ENCODE results near the gene PPP2R3C.

The PPP2R3C gene

DNA sequence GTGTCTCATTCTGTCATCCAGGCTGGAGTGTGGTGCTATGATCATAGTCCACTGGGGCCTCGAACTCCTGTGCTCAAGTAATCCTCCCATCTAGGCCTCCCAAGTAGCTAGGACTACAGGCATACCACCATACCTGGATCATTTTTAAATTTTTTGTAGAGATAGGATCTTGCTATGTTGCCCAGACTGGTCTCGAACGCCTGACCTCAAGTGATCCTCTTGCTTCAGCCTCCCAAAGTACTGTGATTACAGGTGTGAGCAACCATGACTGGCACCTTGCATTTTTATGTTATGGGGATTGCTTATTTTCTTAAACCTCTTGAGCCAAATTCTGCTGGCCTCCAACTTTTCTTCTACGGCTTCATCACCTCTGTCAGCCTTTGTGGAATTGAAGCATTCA, 27.4 kb upstream of the PPP2R3C start:
- no peaks in the 10 kb centered on the region for H3K4me1 ChIP-seq (ENCODE audit: insufficient read depth, low read length)

DNA sequence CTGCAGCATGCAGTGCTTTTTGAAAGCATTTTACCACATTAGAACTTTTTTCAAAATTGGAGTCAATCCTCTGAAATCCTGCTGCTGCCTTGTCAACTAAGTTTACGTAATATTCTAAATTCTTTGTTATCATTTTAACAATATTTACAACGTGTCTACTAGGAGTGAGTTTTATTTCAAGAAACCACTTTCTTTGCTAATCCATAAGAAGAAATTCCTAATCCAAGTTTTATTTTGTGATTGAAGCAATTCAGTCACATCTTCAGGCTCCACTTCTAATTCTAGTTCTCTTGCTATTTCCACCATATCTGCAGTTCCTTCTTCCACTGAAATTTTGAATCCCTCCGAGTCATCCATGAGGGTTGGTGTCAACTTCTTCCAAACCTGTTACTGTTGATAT, 25.9 kb upstream of the PPP2R3C start:
- H3K27ac ChIP-seq (ENCODE audit: low read length), result no peak overlapping the region
- peaks cover 5% of the 10 kb centered on the region; the same call in 1 of the 2 replicates for H3K36me3 ChIP-seq (ENCODE audit: insufficient read depth, low read depth, low read length)
- no peak overlapping the region for H3K4me3 ChIP-seq (ENCODE audit: low read length)
- H3K9me3 ChIP-seq (ENCODE audit: insufficient read depth, low read depth, low read length), result no peaks in the 10 kb centered on the region
- H3K27me3 ChIP-seq (ENCODE audit: insufficient read depth, low read length), result no peaks in the 10 kb centered on the region
- H3K4me1 ChIP-seq (ENCODE audit: insufficient read depth, low read length), result no peaks in the 10 kb centered on the region
- H3K9ac ChIP-seq (ENCODE audit: low read depth, low read length), result no peak overlapping the region

More for the DNA sequence above, 27.4 kb upstream of the PPP2R3C start:
- no peaks in the 10 kb centered on the region for H3K27me3 ChIP-seq (ENCODE audit: insufficient read depth, low read length)
- no peak overlapping the region for H3K4me3 ChIP-seq (ENCODE audit: low read length)
- H3K36me3 ChIP-seq (ENCODE audit: insufficient read depth, low read depth, low read length), result peaks cover 1% of the 10 kb centered on the region; the same call in 1 of the 2 replicates
- H3K9ac ChIP-seq (ENCODE audit: low read depth, low read length), result no peak overlapping the region
- H3K27ac ChIP-seq (ENCODE audit: low read length), result no peak overlapping the region
- H3K9me3 ChIP-seq (ENCODE audit: insufficient read depth, low read depth, low read length), result no peaks in the 10 kb centered on the region

DNA sequence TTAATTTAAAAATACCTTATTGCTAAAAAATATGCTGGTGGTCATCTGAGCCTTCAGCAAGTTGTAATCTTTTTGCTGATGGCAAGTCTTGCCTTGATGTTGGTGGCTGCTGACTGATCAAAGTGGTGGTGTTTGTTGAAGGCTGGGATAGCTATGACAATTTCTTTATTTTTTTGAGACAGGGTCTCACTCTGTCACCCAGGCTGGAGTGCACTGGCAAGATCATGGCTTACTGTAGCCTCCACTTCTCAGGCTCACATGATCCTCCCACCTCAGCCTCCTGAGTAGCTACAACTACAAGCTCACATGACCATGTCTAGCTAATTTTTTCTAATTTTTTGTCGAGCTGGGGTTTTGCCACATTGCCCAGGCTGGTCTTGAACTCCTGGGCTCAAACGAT, 25.4 kb upstream of the PPP2R3C start:
- Histone ChIP-seq H3K27me3 (ENCODE audit: insufficient read depth, low read length) (no peaks in the 10 kb centered on the region), H3K9me3 (ENCODE audit: insufficient read depth, low read depth, low read length) (no peaks in the 10 kb centered on the region)

DNA sequence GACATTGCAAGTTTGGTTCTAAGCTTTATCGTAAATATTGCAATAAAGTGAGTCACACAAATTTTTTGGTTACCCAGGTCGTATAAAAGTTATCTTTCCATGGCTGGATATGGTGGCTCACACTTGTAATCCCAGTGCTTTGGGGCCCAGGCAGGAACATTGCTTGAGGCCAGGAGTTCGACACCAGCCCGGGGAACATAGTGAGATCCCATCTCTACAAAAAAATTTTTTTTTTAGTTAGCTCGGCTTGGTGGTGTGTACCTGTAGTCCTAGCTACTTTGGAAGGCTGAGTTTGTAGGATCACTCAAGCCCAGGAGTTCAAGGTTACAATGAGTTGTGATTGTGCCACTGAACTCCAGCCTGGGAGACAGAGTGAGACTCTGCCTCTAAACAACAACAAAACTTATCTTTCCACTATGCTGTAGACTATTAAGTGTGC, 24.9 kb upstream of the PPP2R3C start:
- Histone ChIP-seq H3K27ac (ENCODE audit: low read length) (no peak overlapping the region), H3K36me3 (ENCODE audit: insufficient read depth, low read depth, low read length) (peaks cover 5% of the 10 kb centered on the region; the same call in 1 of the 2 replicates), H3K4me3 (ENCODE audit: low read length) (no peak overlapping the region), H3K4me1 (ENCODE audit: insufficient read depth, low read length) (no peaks in the 10 kb centered on the region), H3K27me3 (ENCODE audit: insufficient read depth, low read length) (no peaks in the 10 kb centered on the region), H3K9me3 (ENCODE audit: insufficient read depth, low read depth, low read length) (no peaks in the 10 kb centered on the region), H3K9ac (ENCODE audit: low read depth, low read length) (no peak overlapping the region)

More for the DNA sequence above, 25.4 kb upstream of the PPP2R3C start:
- Histone ChIP-seq H3K27ac (ENCODE audit: low read length) (no peak overlapping the region), H3K4me3 (ENCODE audit: low read length) (no peak overlapping the region), H3K9ac (ENCODE audit: low read depth, low read length) (no peak overlapping the region), H3K36me3 (ENCODE audit: insufficient read depth, low read depth, low read length) (peaks cover 5% of the 10 kb centered on the region; the same call in 1 of the 2 replicates), H3K4me1 (ENCODE audit: insufficient read depth, low read length) (no peaks in the 10 kb centered on the region)

DNA sequence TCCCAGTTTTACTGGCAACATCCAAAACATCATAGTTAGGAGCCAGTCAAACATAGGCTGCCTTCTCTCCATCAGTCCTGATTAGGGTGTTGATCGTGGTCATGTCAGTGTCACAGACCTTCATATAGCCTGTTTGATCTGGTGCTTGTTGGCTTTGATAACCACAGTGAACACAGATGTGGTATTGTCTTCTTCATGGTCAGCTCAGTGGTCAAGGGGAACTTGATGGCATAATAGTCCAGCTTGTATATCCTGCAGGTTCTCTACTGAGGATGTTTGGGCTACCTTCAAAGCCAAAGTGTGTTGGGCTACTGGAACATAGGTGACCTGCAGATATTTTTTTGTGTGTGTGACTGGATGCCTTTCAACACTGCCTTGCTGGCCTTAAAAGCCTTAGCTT, 22.2 kb upstream of the PPP2R3C start:
- no peaks in the 10 kb centered on the region for H3K27me3 ChIP-seq (ENCODE audit: insufficient read depth, low read length)
- no peak overlapping the region for H3K27ac ChIP-seq (ENCODE audit: low read length)
- H3K9ac ChIP-seq (ENCODE audit: low read depth, low read length), result no peak overlapping the region
- H3K4me1 ChIP-seq (ENCODE audit: insufficient read depth, low read length), result no peaks in the 10 kb centered on the region
- no peaks in the 10 kb centered on the region for H3K9me3 ChIP-seq (ENCODE audit: insufficient read depth, low read depth, low read length)
- peaks cover 5% of the 10 kb centered on the region; the same call in 1 of the 2 replicates for H3K36me3 ChIP-seq (ENCODE audit: insufficient read depth, low read depth, low read length)
- H3K4me3 ChIP-seq (ENCODE audit: low read length), result no peak overlapping the region

DNA sequence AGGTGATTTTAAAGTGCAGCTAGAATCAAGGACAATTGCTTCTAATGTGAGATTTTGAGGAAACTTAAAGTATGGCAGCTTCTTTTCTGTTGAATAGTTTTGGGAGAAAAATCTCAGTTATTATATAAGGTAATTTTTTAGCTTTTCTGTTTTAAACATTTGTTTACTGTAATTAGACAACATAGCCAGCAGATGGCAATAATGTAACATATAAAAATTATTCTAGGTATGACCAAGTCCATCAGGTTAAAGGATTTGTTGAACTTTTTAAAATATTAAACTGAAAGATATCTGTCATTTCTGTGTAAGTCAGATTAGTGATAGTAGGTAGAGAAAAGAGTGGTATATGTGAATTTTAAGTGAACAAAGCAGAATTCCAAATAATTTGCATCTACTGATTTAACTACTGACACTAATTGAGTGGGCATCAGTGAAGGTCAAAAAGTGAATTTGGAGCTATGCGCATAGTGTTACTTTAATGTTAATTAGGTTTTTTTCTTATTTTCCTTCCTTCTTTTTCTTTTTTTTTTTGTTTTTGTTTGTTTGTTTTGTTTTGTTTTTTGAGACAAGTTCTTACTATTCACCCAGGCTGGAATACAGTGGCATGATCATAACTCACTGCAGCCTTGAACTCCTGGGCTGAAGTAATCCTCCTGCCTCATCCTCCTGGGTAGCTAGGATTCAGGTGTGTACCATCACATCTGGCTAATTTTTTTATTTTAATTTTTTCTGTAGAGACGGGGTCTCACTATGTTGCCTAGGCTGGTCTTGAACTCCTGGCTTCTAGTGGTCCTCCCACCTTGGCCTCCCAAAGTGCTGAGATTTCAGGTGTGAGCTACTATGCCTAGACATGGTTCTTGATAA, 19.2 kb upstream of the PPP2R3C start:
- Histone ChIP-seq H3K27ac (ENCODE audit: low read length) (no peak overlapping the region), H3K9ac (ENCODE audit: low read depth, low read length) (no peak overlapping the region), H3K36me3 (ENCODE audit: insufficient read depth, low read depth, low read length) (peaks cover 19% of the 10 kb centered on the region), H3K27me3 (ENCODE audit: insufficient read depth, low read length) (no peaks in the 10 kb centered on the region), H3K4me3 (ENCODE audit: low read length) (no peak overlapping the region), H3K4me1 (ENCODE audit: insufficient read depth, low read length) (no peaks in the 10 kb centered on the region), H3K9me3 (ENCODE audit: insufficient read depth, low read depth, low read length) (no peaks in the 10 kb centered on the region)

DNA sequence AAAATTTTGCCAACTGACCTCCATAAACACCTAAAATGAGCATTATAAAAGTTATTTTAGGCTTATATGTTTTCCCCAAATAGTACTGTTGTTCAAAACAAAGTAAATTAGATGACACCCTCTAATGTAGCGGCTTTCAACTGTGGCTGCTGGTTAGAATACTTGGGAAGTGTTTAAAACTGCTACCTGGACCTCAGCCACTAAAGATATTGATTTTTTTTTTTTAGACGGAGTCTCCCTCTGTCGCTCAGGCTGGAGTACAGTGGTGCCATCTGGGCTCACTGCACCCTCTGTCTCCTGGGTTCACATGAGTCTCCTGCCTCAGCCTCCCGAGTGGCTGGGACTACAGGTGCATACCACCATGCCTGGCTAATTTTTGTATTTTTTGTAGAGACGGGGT, 16.8 kb upstream of the PPP2R3C start:
- Histone ChIP-seq H3K9ac (ENCODE audit: low read depth, low read length) (no peak overlapping the region), H3K27ac (ENCODE audit: low read length) (no peak overlapping the region), H3K4me3 (ENCODE audit: low read length) (no peak overlapping the region), H3K36me3 (ENCODE audit: insufficient read depth, low read depth, low read length) (peaks cover 22% of the 10 kb centered on the region), H3K27me3 (ENCODE audit: insufficient read depth, low read length) (no peaks in the 10 kb centered on the region), H3K4me1 (ENCODE audit: insufficient read depth, low read length) (no peaks in the 10 kb centered on the region), H3K9me3 (ENCODE audit: insufficient read depth, low read depth, low read length) (no peaks in the 10 kb centered on the region)

DNA sequence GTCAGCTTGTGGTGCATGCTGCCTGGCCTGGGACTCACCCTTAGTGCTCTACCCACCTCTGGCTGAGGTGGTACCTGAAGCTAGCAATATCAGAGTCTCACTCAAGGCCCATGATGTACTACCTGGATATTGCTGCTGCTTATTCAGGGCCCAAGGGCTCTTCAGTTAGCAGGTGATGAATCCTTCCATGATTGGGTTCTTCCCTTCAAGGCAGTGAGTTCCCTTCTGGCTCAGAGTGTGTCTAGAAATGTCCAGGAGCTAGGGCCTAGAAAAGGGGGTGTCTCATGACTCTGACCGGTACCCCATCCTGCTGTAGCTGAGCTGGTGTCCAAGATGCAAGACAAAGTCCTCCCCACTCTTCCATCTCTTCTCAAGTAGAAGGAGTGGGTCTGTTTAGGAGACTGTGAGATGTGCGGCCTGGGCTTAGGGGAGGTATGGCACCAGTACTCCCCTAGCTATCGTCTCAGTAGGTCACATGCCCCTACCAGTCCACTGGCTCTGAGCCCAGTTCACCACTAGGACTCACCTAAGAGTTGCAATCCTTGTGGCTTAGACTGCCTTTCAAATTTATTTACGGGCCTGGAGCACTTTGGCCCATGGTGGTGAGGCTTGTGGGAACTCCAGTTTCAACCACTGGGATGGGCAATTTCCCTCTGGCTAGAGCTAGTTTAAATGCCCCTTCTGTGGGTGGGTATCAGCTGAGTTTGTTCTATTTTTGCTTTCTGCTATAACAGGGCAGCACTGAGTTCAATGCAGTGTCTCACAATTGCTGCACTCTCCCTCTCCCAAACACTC, 12.7 kb upstream of the PPP2R3C start:
- no peaks in the 10 kb centered on the region for H3K4me1 ChIP-seq (ENCODE audit: insufficient read depth, low read length)
- H3K27me3 ChIP-seq (ENCODE audit: insufficient read depth, low read length), result no peaks in the 10 kb centered on the region
- no peak overlapping the region for H3K4me3 ChIP-seq (ENCODE audit: low read length)
- no peak overlapping the region for H3K27ac ChIP-seq (ENCODE audit: low read length)
- H3K9ac ChIP-seq (ENCODE audit: low read depth, low read length), result no peak overlapping the region
- no peaks in the 10 kb centered on the region for H3K9me3 ChIP-seq (ENCODE audit: insufficient read depth, low read depth, low read length)
- peaks cover 26% of the 10 kb centered on the region for H3K36me3 ChIP-seq (ENCODE audit: insufficient read depth, low read depth, low read length)

DNA sequence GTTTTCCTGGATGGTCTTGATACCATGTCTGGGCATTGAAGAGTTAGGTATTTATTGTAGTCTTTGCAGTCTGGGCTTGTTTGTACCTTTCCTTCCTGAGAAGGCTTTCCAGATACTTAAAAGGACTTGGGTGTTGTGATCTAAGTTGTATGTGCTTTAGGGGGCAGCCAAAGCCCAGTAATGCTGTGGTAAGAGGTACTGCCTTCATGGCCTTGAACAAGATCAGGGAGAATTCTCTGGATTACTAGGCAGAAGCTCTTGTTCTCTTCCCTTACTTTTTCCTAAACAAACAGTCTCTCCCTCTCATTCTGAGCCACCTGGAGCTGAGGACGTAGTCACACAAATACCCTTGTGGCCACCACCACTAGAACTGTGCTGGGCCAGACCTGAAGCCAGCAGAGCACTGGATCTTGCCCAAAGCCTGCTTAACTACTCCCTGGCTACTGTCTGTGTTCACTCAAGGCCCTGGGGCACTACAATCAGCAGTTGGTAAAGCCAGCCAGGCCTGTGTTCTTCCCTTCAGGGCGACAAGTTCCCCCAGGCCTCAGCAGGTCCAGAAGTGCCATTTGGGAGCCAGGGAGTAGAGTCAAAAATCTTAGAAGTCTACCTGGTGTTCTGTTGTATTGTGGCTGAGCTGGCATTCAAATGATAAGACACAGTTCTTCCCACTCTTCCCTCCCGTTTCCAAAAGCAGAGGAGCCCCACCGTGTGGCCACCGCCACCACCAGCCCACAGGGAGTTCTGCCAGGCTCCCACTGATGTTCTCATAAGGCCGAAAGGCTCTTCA, 11.9 kb upstream of the PPP2R3C start:
- Histone ChIP-seq H3K9ac (ENCODE audit: low read depth, low read length) (no peak overlapping the region; the same call in 1 of the 2 replicates), H3K4me1 (ENCODE audit: insufficient read depth, low read length) (no peaks in the 10 kb centered on the region), H3K4me3 (ENCODE audit: low read length) (no peak overlapping the region), H3K27me3 (ENCODE audit: insufficient read depth, low read length) (no peaks in the 10 kb centered on the region), H3K27ac (ENCODE audit: low read length) (no peak overlapping the region), H3K36me3 (ENCODE audit: insufficient read depth, low read depth, low read length) (peaks cover 26% of the 10 kb centered on the region), H3K9me3 (ENCODE audit: insufficient read depth, low read depth, low read length) (no peaks in the 10 kb centered on the region)

DNA sequence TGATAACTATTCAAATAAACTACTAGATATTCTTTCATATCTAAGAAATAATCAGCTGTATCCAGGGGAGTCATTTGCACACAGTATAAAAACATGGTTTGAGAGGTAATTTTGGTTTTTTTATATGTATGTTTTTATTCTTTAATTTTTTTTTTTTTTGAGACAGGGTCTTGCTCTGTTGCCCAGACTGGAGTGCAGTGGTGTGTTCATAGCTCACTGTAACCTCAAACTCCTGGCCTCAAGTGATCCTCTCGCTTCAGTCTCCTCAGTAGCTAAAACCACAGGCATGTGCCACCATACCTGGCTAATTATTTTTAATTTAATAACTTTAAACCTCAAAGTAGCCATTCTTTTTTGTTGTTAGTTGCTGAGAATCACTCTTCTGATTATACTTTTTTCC, 2.3 kb upstream of the PPP2R3C start:
- peaks cover 7% of the 10 kb centered on the region; the same call in 1 of the 2 replicates for H3K4me1 ChIP-seq (ENCODE audit: insufficient read depth, low read length)
- H3K27ac ChIP-seq (ENCODE audit: low read length), result no peak overlapping the region
- no peak overlapping the region for H3K9ac ChIP-seq (ENCODE audit: low read depth, low read length)
- H3K4me3 ChIP-seq (ENCODE audit: low read length), result 0 out of 2 replicates have a peak overlapping the region, but pooled peaks have one; percentile 79
- no peaks in the 10 kb centered on the region for H3K27me3 ChIP-seq (ENCODE audit: insufficient read depth, low read length)
- H3K9me3 ChIP-seq (ENCODE audit: insufficient read depth, low read depth, low read length), result no peaks in the 10 kb centered on the region
- H3K36me3 ChIP-seq (ENCODE audit: insufficient read depth, low read depth, low read length), result peaks cover 15% of the 10 kb centered on the region; the same call in 1 of the 2 replicates

DNA sequence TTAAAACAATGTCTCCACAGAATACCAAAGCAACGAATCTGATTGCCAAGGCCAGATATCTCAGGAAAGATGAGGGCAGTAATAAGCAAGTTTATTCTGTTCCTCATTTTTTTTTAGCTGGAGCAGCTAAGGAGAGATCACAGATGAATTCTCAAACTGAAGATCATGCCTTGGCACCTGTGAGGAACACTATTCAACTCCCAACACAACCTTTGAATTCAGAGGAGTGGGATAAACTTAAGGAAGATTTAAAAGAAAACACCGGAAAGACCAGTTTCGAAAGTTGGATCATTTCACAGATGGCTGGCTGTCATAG, 1.6 kb upstream of the PPP2R3C start:
- H3K36me3 ChIP-seq (ENCODE audit: insufficient read depth, low read depth, low read length), result peaks cover 15% of the 10 kb centered on the region; the same call in 1 of the 2 replicates

More for the DNA sequence above, 1.6 kb upstream of the PPP2R3C start:
- H3K9me3 ChIP-seq (ENCODE audit: insufficient read depth, low read depth, low read length), result no peaks in the 10 kb centered on the region
- no peaks in the 10 kb centered on the region for H3K27me3 ChIP-seq (ENCODE audit: insufficient read depth, low read length)
- peak overlapping the region; percentile 79 for H3K4me3 ChIP-seq (ENCODE audit: low read length)
- H3K4me1 ChIP-seq (ENCODE audit: insufficient read depth, low read length), result peaks cover 7% of the 10 kb centered on the region; the same call in 1 of the 2 replicates
- H3K27ac ChIP-seq (ENCODE audit: low read length), result no peak overlapping the region
- H3K9ac ChIP-seq (ENCODE audit: low read depth, low read length), result peak overlapping the region; percentile 93; the same call in 1 of the 2 replicates
